Mononuclear cell (primary cell): ENCODE measurements around the gene ECHDC1. TPM values are rescaled to one million over a fixed set of nuclear protein-coding genes. Genes with fewer than 3 reads are reported as not detected.
"Not testable (repeated sequence)": the region's sequence is repeated elsewhere in the genome, so short reads cannot be mapped to it uniquely, and the experiment has no call there.

ENCODE experiments used
- H3K27me3 ChIP-seq: 2 replicates; pipeline ENCODE4 v1.6.0; 2011; ENCODE audit warnings: low read length, control low read depth; ENCODE audit not compliant: insufficient read depth
- H3K4me1 ChIP-seq: 2 replicates; pipeline ENCODE4 v1.5.1; 2011; ENCODE audit warnings: mild to moderate bottlenecking, low read length, control low read depth; ENCODE audit not compliant: insufficient read depth
- H3K4me3 ChIP-seq: 2 replicates; pipeline ENCODE4 v1.5.1; 2011; ENCODE audit warnings: mild to moderate bottlenecking, low read length, moderate library complexity
- H3K9me3 ChIP-seq: 2 replicates; pipeline ENCODE4 v1.5.1; 2011; ENCODE audit warnings: low read depth, mild to moderate bottlenecking, control low read depth, low read length
- total RNA-seq: library from RNA; depleted of rRNA; stranded (reverse); fragments of >200 nt; gene quantifications from one replicate; pipeline ENCODE4 v1.2.3, GENCODE V29; 2012

Gene ECHDC1
- total RNA-seq, 1 donor, result 17.9 TPM

GRCh38 chr6:127349980-127350379 is 6.6 kb upstream of the ECHDC1 start:
- Histone ChIP-seq H3K4me3 (no peak overlapping the region), H3K4me1 (peaks cover 45% of the 10 kb centered on the region), H3K27me3 (no peaks in the 10 kb centered on the region), H3K9me3 (no peaks in the 10 kb centered on the region)

DNA sequence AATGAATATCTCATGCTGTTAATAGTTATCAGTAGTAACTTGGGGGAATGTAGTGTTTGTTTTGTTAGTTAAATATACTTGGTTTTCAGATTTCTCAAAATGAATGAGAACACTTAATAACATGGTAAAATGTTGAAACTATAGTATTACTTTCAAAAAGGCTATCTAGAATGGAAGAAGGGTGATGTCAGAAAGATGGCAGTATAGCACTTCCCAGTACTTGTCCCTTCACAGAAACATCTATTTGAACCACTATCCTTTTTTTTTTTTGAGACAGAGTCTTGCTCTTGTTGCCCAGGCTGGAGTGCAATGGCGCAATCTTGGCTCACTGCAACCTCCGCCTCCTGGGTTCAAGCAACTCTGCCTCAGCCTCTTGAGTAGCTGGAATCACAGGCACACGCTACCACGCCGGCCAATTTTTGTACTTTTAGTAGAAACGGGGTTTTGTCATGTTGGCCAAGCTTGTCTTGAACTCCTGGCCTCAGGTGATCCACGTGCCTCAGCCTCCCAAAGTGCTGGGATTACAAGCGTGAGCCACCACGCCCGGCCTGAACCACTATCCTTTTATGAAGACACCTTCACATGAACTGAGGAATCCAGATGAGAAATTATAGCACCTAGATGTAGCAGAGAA is 4.7 kb upstream of the ECHDC1 start:
- peaks cover 49% of the 10 kb centered on the region for H3K4me1 ChIP-seq
- no peaks in the 10 kb centered on the region for H3K9me3 ChIP-seq
- no peak overlapping the region for H3K4me3 ChIP-seq
- H3K27me3 ChIP-seq, result no peaks in the 10 kb centered on the region

- no peaks in the 10 kb centered on the region for H3K27me3 ChIP-seq
- H3K4me3 ChIP-seq, result no peak overlapping the region
- H3K4me1 ChIP-seq, result peaks cover 50% of the 10 kb centered on the region
- H3K9me3 ChIP-seq, result no peaks in the 10 kb centered on the region
Observed at GRCh38 chr6:127347178-127347577, 3.8 kb upstream of the ECHDC1 start.

- H3K4me3 ChIP-seq, result no peak overlapping the region
- H3K27me3 ChIP-seq, result no peaks in the 10 kb centered on the region
- H3K9me3 ChIP-seq, result no peaks in the 10 kb centered on the region
- peaks cover 60% of the 10 kb centered on the region for H3K4me1 ChIP-seq
Observed at GRCh38 chr6:127345521-127345920, 2.1 kb upstream of the ECHDC1 start.

- Histone ChIP-seq H3K4me1 (peaks cover 74% of the 10 kb centered on the region), H3K27me3 (no peaks in the 10 kb centered on the region), H3K9me3 (no peaks in the 10 kb centered on the region), H3K4me3 (peak overlapping the region; percentile 76)
Observed at GRCh38 chr6:127343809-127344659, 625 bp upstream of the ECHDC1 start.

DNA sequence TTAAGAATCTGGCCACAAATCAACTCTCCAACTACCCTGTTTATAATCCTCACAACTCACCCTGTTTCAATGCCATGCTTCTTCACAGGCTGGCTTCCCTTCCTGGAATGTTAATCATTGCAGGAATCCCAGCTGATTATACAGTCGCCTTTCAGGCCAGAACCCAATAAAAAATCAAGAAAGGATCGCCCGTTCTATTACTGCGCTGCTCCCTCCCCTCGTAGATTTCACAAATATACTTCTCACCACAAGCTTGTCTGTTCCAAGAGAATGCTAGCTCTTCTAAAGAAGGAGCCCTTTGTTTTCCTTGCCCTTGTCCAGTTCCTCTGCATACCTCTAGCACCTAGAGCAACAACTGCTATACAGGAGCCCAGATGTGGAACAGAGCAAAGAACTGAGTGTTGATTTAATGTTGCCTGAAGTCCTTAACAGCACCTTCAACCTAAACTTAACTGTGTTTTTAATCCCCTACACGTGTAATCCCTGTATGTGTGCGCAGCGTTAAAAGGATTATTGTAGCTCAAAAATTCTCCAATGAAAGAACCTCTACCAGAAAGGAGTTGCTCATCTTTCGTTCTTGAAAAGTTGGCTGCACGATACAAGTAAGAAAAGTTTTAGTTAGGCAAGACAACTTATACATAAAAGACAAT is 988 bp downstream of the ECHDC1 start:
- no peaks in the 10 kb centered on the region for H3K27me3 ChIP-seq
- peaks cover 69% of the 10 kb centered on the region for H3K4me1 ChIP-seq
- no peaks in the 10 kb centered on the region for H3K9me3 ChIP-seq
- peak overlapping the region; percentile 76 for H3K4me3 ChIP-seq

DNA sequence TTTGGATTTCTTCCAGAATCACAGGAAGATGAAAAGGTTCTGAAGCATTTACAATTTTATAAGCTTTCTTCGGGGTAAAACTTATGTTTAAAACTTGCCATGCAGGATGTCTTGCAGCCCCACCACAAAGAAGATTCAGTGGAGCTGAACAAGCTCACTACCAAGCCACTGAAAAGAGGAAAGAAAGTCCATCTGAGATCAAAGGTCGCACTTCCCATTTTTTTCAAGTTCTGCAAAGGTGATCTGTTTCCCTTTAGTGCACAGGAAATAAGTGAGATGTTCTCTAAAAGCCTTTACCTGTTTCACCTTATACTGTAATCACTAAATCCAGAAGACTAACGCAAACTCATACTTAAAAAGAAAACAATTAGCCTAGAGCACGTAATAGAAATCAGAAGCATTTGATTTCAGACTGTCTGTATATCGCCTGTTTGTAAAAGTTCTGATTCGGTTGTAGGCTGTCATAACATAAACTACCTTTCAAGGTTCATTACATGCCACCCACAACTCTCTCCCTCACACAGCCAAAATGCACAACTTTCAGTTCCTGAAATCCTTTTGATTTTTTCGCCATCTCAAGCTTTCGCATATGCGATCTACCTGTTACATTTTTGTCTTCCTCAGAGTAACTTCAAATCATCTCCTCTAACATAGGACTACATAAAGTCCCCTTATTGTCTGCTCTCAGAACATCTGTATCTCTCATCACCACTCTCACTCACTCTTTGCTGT is 1.8 kb downstream of the ECHDC1 start:
- Histone ChIP-seq H3K4me3 (no peak overlapping the region), H3K4me1 (peaks cover 64% of the 10 kb centered on the region)

DNA sequence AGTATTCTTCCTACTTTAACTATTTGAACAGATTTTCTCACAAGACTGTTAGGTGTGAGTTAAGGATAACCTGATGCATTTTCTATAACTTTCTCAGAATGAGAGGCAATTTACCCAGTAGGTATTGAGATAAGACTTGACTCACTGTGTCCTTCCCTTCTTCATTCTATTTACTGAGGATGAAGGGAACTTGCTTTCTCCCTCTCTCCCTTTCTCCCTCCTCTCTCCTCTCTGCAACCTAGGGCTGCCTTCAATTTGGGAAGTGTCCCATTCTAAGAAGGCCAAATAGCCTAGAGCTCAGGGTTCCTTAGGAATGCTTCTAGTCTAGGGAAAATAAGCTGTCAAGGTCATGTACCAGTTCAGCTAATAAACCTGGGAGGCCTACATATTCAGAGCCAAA is 3.2 kb downstream of the ECHDC1 start:
- Histone ChIP-seq H3K4me3 (no peak overlapping the region), H3K4me1 (peaks cover 50% of the 10 kb centered on the region), H3K9me3 (no peaks in the 10 kb centered on the region), H3K27me3 (no peaks in the 10 kb centered on the region)

More for the DNA sequence above, 1.8 kb downstream of the ECHDC1 start:
- Histone ChIP-seq H3K27me3 (no peaks in the 10 kb centered on the region), H3K9me3 (no peaks in the 10 kb centered on the region)

DNA sequence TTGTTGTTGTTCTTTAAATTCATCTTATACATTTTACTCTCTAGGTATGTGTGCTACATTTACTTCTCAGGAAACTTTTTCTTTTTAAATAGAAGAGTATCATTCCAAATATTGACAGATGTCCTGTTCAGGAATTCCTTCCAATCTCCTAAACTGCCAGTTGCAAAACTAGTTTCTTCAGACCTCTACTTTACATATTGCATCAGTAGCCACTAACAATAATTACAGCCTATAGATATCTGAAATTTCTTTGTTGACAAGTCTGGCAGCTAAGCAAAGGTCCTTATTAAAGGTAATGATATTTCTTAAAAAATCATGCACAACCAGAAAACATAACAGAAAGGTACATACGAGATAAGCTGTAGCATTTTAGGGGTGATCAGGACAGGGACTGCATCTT is 4.5 kb downstream of the ECHDC1 start:
- Histone ChIP-seq H3K9me3 (no peaks in the 10 kb centered on the region), H3K27me3 (no peaks in the 10 kb centered on the region), H3K4me1 (peaks cover 45% of the 10 kb centered on the region), H3K4me3 (no peak overlapping the region)

DNA sequence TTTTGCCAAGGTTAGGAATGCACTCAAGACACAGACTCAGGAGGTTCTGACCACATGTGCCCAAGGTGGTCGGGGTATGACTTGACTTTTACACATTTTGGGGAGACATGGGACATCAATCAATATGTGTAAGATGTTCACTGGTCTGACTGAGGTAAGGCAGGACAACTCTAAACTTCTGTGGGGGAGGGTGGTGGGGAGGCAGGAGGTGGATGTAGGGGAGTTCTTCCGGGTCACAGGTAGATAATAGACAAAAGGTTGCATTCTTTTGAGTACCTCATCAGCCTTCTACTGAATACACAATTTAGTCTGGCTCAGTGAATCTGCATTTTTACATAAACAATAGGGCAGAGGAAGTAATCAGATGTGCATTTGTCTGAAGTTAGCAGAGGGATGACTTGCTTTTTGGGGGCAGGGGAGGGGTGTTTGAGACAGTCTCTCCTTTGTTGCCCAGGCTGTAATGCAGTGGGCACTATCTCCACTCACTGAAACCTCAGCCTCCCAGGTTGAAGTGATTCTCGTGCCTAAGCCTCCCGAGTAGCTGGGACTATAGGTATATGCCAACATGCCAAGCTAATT is 10.9 kb downstream of the ECHDC1 start:
- no peak overlapping the region for H3K4me3 ChIP-seq
- H3K27me3 ChIP-seq, result no peaks in the 10 kb centered on the region
- H3K4me1 ChIP-seq, result peaks cover 29% of the 10 kb centered on the region
- no peaks in the 10 kb centered on the region for H3K9me3 ChIP-seq

GRCh38 chr6:127331256-127331655 is 12.2 kb downstream of the ECHDC1 start:
- H3K4me1 ChIP-seq, result peaks cover 29% of the 10 kb centered on the region
- H3K9me3 ChIP-seq, H3K4me3 ChIP-seq, H3K27me3 ChIP-seq: not testable (repeated sequence)

- Histone ChIP-seq H3K9me3 (no peaks in the 10 kb centered on the region), H3K4me1 (peaks cover 19% of the 10 kb centered on the region), H3K4me3 (no peak overlapping the region), H3K27me3 (no peaks in the 10 kb centered on the region)
Observed at GRCh38 chr6:127328043-127328609, 15.3 kb downstream of the ECHDC1 start.

GRCh38 chr6:127319686-127320085 is 23.7 kb downstream of the ECHDC1 start:
- Histone ChIP-seq H3K4me1 (peaks cover 13% of the 10 kb centered on the region), H3K9me3 (no peaks in the 10 kb centered on the region), H3K27me3 (no peaks in the 10 kb centered on the region), H3K4me3 (no peak overlapping the region)

DNA sequence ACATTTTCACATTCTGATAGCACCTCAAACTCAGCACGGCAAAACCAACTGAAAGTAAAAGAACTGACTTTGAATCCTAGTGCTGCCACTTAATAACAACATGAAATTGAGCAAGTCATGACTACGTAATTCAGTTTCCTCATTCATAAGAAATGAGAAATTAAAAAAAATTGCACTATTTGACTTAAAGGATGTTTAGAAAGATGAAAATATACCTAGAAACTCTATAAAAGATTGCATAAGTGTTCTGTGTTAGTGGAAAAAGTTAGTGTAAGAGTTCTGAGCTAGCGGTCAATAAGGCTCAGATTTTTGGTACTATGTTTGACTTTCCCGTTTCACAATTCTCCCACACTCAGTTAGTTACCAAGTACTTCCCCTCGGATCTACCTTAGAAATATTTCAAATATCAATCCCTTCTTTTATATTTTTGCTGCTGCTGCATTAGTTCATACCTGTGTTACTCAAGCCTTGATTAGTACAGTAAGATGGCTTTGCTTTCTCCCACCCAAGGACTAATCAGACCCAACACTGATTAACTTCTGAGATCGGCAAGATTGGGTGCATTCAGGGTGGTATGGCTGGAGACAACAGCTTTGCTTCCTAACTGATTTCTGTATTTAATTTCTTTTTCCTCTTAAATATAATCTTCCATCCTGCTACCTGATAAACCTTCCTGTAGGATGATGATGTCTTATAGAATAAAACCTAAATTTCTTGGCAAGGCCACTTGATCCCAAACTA is 25.9 kb downstream of the ECHDC1 start:
- no peaks in the 10 kb centered on the region for H3K27me3 ChIP-seq
- no peak overlapping the region for H3K4me3 ChIP-seq
- no peaks in the 10 kb centered on the region for H3K9me3 ChIP-seq
- H3K4me1 ChIP-seq, result peaks cover 13% of the 10 kb centered on the region
